Hematopoietic multipotent progenitor cell treated with erythropoietin and hydrocortisone succinate and interleukin-3 and kit ligand, for 15 days (in vitro differentiated cells): Measurements from ENCODE around the gene PSEN2.
"Not testable (repeated sequence)": the region's sequence is repeated elsewhere in the genome, so short reads cannot be mapped to it uniquely, and the experiment has no call there.

ENCODE experiments used
- DNase-seq: peaks from one replicate; pipeline ENCODE4 v3.0.0-alpha.2; 2015; ENCODE audit warnings: low spot score

PSEN2 gene

GRCh38 chr1:226870401-226871279 lies at the start of gene PSEN2:
PSEN2 (plus strand) TSS chr1:226870616; CDS start chr1:226881908, 11,292 bp downstream.
- peak; percentile 12 for DNase-seq

GRCh38 chr1:226820941-226821718 lies 49.3 kb upstream of the PSEN2 start:
- no peak for DNase-seq

- DNase-seq, result no peak
These were observed 48.7 kb upstream of the PSEN2 start for GRCh38 chr1:226821719-226822085.

- no peak for DNase-seq
These were observed 46.8 kb upstream of the PSEN2 start for GRCh38 chr1:226823643-226824042.

GRCh38 chr1:226825037-226825745 lies 45.2 kb upstream of the PSEN2 start:
- DNase-seq, result no peak

- no peak for DNase-seq
These were observed 44.7 kb upstream of the PSEN2 start for GRCh38 chr1:226825746-226826100.

GRCh38 chr1:226826479-226827261 lies 43.7 kb upstream of the PSEN2 start:
- DNase-seq, result no peak

- DNase-seq, result peak; percentile 31
These were observed 43.0 kb upstream of the PSEN2 start for GRCh38 chr1:226827458-226827857.

- DNase-seq, result peak; percentile 90
These were observed 42.4 kb upstream of the PSEN2 start for GRCh38 chr1:226827968-226828513.

GRCh38 chr1:226829105-226829504 lies 41.3 kb upstream of the PSEN2 start:
- no peak for DNase-seq

GRCh38 chr1:226831953-226832352 lies 38.5 kb upstream of the PSEN2 start:
- no peak for DNase-seq

GRCh38 chr1:226832613-226833012 lies 37.8 kb upstream of the PSEN2 start:
- no peak for DNase-seq

GRCh38 chr1:226834179-226834578 lies 36.2 kb upstream of the PSEN2 start:
- not testable (repeated sequence) for DNase-seq

GRCh38 chr1:226835396-226835795 lies 35.0 kb upstream of the PSEN2 start:
- DNase-seq, result not testable (repeated sequence)

GRCh38 chr1:226837966-226838365 lies 32.5 kb upstream of the PSEN2 start:
- not testable (repeated sequence) for DNase-seq

GRCh38 chr1:226838456-226838855 lies 32.0 kb upstream of the PSEN2 start:
- DNase-seq, result no peak

- DNase-seq, result no peak
These were observed 24.8 kb upstream of the PSEN2 start for GRCh38 chr1:226845624-226846023.

GRCh38 chr1:226846786-226847185 lies 23.6 kb upstream of the PSEN2 start:
- no peak for DNase-seq

GRCh38 chr1:226854548-226854947 lies 15.9 kb upstream of the PSEN2 start:
- not testable (repeated sequence) for DNase-seq

- DNase-seq, result no peak
These were observed 7.5 kb upstream of the PSEN2 start for GRCh38 chr1:226862890-226863289.

- no peak for DNase-seq
These were observed 7.0 kb upstream of the PSEN2 start for GRCh38 chr1:226863446-226863845.
